Smooth muscle cell (in vitro differentiated cells): Measurements from ENCODE around the gene UTF1. TPM values are rescaled to one million over a fixed set of nuclear protein-coding genes. Genes with fewer than 3 reads are reported as not detected.
"Not testable (repeated sequence)": the region's sequence is repeated elsewhere in the genome, so short reads cannot be mapped to it uniquely, and the experiment has no call there.

ENCODE experiments used
- DNase-seq: peaks from one replicate; lab custom pipeline; 2025; ENCODE audit not compliant: unreplicated experiment; lab: John Stamatoyannopoulos, UW
- H2AFZ ChIP-seq: fragments of 200-600 bp; sonication (generic); 2 replicates; pipeline ENCODE4 v1.6.0; 2016; ENCODE audit warnings: antibody characterized with exemption, low read depth, mild to moderate bottlenecking
- H3F3A ChIP-seq: fragments of 200-600 bp; sonication (generic); 2 replicates; pipeline ENCODE4 v1.6.0; 2017; ENCODE audit warnings: antibody characterized with exemption, low read depth
- H3K27ac ChIP-seq: fragments of 200-600 bp; sonication (generic); 2 replicates; pipeline ENCODE4 v1.5.1; 2016; ENCODE audit warnings: low read depth, mild to moderate bottlenecking
- H3K27me3 ChIP-seq: fragments of 200-600 bp; sonication (generic); 2 replicates; pipeline ENCODE4 v1.6.1; 2016; ENCODE audit warnings: low read depth, mild to moderate bottlenecking
- H3K36me3 ChIP-seq: fragments of 200-600 bp; sonication (generic); 2 replicates; pipeline ENCODE4 v1.5.1; 2016; ENCODE audit warnings: low read depth
- H3K4me1 ChIP-seq: fragments of 200-600 bp; sonication (generic); 2 replicates; pipeline ENCODE4 v1.5.1; 2016; ENCODE audit warnings: low read depth
- H3K4me2 ChIP-seq: fragments of 200-600 bp; sonication (generic); 2 replicates; pipeline ENCODE4 v1.6.0; 2016; ENCODE audit warnings: mild to moderate bottlenecking
- H3K4me3 ChIP-seq: fragments of 200-600 bp; sonication (generic); 2 replicates; pipeline ENCODE4 v1.5.1; 2016; ENCODE audit warnings: mild to moderate bottlenecking
- H3K79me2 ChIP-seq: fragments of 200-600 bp; sonication (generic); 2 replicates; pipeline ENCODE4 v1.6.0; 2016; ENCODE audit warnings: low read depth, mild to moderate bottlenecking
- H3K9ac ChIP-seq: fragments of 200-600 bp; sonication (generic); 2 replicates; pipeline ENCODE4 v1.6.0; 2016; ENCODE audit warnings: low read depth
- H3K9me3 ChIP-seq: fragments of 200-600 bp; sonication (generic); replicated peaks from 2 replicates; pipeline ENCODE4 v1.5.1; 2016; ENCODE audit warnings: low read depth
- H4K20me1 ChIP-seq: fragments of 200-600 bp; sonication (generic); 2 replicates; pipeline ENCODE4 v1.6.0; 2016; ENCODE audit warnings: low read depth
- CTCF ChIP-seq: fragments of 200-600 bp; sonication (generic); IDR thresholded peaks from 2 replicates; pipeline ENCODE4 v1.5.1; 2017; ENCODE audit warnings: borderline replicate concordance, mild to moderate bottlenecking, antibody characterized with exemption; ENCODE audit not compliant: insufficient read depth, poor library complexity, severe bottlenecking
- WGBS: methylation state at CpG from one replicate; pipeline ENCODE4 v1.1.7; 2016; ENCODE audit warnings: low lambda C conversion rate; 5-methylcytosine and 5-hydroxymethylcytosine counted together
- polyA plus RNA-seq: library from polyadenylated mRNA; unstranded; fragments of >200 nt; fragmentation: Nextera tagmentation; extraction: Ambion mirVana; gene quantifications from 2 replicates; pipeline ENCODE4 v1.2.1, GENCODE V29; 2016
- total RNA-seq: library from RNA; depleted of rRNA; stranded (reverse); fragments of >200 nt; gene quantifications from 2 replicates; pipeline ENCODE4 v1.2.3, GENCODE V29; 2014

The UTF1 gene
- total and polyA plus RNA-seq, 2 experiments from 2014 or later = not detected

- H3K27ac ChIP-seq = no peak overlapping the region
- peaks cover 21% of the 10 kb centered on the region for H3K27me3 ChIP-seq
- H4K20me1 ChIP-seq = no peaks in the 10 kb centered on the region
- WGBS = 96% methylated on average over 11 of the region's 11 CpGs
- H3K9ac ChIP-seq = no peak overlapping the region
- H3K4me3 ChIP-seq = no peak overlapping the region
- no peak overlapping the region for H2AFZ ChIP-seq
- no peak overlapping the region for H3K4me2 ChIP-seq
- no peaks in the 10 kb centered on the region for H3F3A ChIP-seq
- no peak for TF ChIP-seq CTCF
- DNase-seq = no peak
- H3K36me3 ChIP-seq = no peaks in the 10 kb centered on the region
- H3K79me2 ChIP-seq = no peaks in the 10 kb centered on the region
- H3K4me1 ChIP-seq = no peaks in the 10 kb centered on the region
- H3K9me3 ChIP-seq = no peaks in the 10 kb centered on the region
These were observed 8.7 kb upstream of the UTF1 start for GRCh38 chr10:133221331-133221730.

GRCh38 chr10:133221756-133222155 is 8.3 kb upstream of the UTF1 start:
- not testable (repeated sequence) for H3K4me2 ChIP-seq, H3K27ac ChIP-seq, H3K9me3 ChIP-seq, H3K4me1 ChIP-seq, H3K9ac ChIP-seq, H3K36me3 ChIP-seq, H4K20me1 ChIP-seq, DNase-seq, H2AFZ ChIP-seq, H3K4me3 ChIP-seq, H3F3A ChIP-seq, H3K79me2 ChIP-seq
- 92% methylated on average over 12 of the region's 22 CpGs for WGBS
- peaks cover 21% of the 10 kb centered on the region for H3K27me3 ChIP-seq

- Histone ChIP-seq H2AFZ (no peak overlapping the region), H4K20me1 (no peaks in the 10 kb centered on the region), H3K36me3 (no peaks in the 10 kb centered on the region), H3K4me1 (no peaks in the 10 kb centered on the region), H3K9me3 (no peaks in the 10 kb centered on the region), H3K9ac (no peak overlapping the region), H3K4me2 (no peak overlapping the region), H3K4me3 (no peak overlapping the region), H3K79me2 (no peaks in the 10 kb centered on the region), H3F3A (no peaks in the 10 kb centered on the region), H3K27ac (no peak overlapping the region), H3K27me3 (peaks cover 35% of the 10 kb centered on the region)
- WGBS = 84% methylated on average over 14 of the region's 14 CpGs
- DNase-seq = no peak
- no peak for TF ChIP-seq CTCF
These were observed 5.9 kb upstream of the UTF1 start for GRCh38 chr10:133224076-133224475.

- Histone ChIP-seq H3K4me3 (no peak overlapping the region), H3K79me2 (no peaks in the 10 kb centered on the region), H3F3A (no peaks in the 10 kb centered on the region), H4K20me1 (no peaks in the 10 kb centered on the region), H3K9me3 (no peaks in the 10 kb centered on the region), H3K4me2 (no peak overlapping the region), H3K27me3 (peaks cover 35% of the 10 kb centered on the region), H2AFZ (no peak overlapping the region), H3K9ac (no peak overlapping the region), H3K4me1 (no peaks in the 10 kb centered on the region), H3K27ac (no peak overlapping the region), H3K36me3 (no peaks in the 10 kb centered on the region)
- TF ChIP-seq CTCF = no peak
- DNase-seq = no peak
- WGBS = 79% methylated on average over 25 of the region's 25 CpGs
These were observed 5.2 kb upstream of the UTF1 start for GRCh38 chr10:133224756-133225372.
